ENCODE measurements around the gene CACNA1D. TPM values are rescaled to one million over a fixed set of nuclear protein-coding genes. Genes with fewer than 3 reads are reported as not detected.

CACNA1D gene
- total RNA-seq, 2 donors from 2014 or later, result 0.57 TPM; not detected in 1

DNA sequence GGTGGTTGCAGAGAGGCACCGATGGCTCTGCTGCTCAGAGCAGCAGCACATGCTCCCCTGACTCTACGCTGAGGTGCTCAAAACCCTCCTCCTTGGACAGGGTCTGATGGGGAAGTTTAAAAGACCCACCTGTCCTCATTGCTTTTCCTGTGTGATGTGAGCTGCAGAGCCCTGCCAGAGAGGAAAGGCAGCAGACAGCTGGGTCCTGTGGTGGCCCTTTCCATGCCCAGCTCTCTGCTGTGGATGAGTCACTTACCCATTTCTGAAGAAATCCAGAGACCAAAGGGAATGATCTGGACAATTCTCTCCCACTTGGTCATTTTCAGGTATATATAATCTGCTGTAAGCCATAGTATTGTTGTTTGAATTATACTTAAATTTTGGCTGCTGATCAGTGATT is 230.2 kb downstream of the CACNA1D start:
- Mint-ChIP-seq H3K4me1 (peaks cover 12% of the 10 kb centered on the region), H3K36me3 (ENCODE audit: low read depth) (peaks cover 3% of the 10 kb centered on the region), H3K27me3 (peaks cover 48% of the 10 kb centered on the region), H3K27ac (no peak overlapping the region), H3K4me3 (no peak overlapping the region)
- no peak for DNase-seq
- no peaks in the 10 kb centered on the region for H3K9me3 ChIP-seq (ENCODE audit: control insufficient read depth, low read length, poor library complexity, severe bottlenecking)
- no peak for ATAC-seq

DNA sequence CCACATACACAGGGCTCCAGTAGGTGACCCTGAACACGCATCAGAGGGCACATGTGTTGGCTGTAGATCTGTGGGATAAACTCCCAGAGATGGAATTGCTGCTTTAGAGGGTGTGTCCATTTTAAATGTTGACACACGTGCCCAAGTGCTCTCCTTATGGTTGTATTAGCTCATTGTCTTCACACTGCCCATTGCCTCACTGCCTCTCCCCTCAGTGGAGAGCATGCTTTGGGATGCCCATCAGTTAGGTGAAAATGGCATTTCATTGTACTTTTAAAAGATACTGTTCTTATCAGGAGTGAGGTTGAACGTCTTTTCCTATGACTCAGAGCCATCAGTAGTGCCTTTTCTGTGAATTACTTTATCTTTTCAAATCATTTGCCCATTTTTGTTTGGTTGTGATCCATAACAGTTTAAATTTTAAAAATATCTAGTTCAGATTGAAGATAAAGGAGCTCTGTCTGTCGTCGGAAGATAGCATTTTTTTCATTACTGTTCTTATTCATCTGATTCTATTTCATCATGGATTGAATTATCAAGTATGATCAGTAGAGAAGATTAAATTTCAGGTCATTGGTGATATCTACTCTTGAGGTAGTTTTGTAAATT is 231.1 kb downstream of the CACNA1D start:
- H3K36me3 Mint-ChIP-seq (ENCODE audit: low read depth), result peaks cover 3% of the 10 kb centered on the region
- peaks cover 8% of the 10 kb centered on the region for H3K4me1 Mint-ChIP-seq
- ATAC-seq (no peak), DNase-seq (no peak)
- H3K4me3 Mint-ChIP-seq, result no peak overlapping the region
- H3K27ac Mint-ChIP-seq, result no peak overlapping the region
- no peaks in the 10 kb centered on the region for H3K9me3 ChIP-seq (ENCODE audit: control insufficient read depth, low read length, poor library complexity, severe bottlenecking)
- peaks cover 44% of the 10 kb centered on the region for H3K27me3 Mint-ChIP-seq

DNA sequence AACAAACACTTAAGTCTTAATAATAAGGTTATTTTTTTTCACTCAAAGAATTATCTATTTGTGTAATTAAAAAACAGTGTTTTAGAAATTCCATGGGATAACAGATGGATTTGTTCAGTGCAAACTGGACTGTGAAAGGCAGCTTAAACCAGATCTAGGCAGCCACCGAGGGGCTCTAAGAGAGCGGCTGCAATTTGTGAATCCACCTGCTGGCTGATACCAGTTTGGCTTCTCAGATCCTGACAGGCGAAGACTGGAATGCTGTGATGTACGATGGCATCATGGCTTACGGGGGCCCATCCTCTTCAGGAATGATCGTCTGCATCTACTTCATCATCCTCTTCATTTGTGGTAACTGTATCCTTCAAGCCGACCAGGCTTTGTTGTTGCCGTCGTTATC is 232.2 kb downstream of the CACNA1D start:
- H3K9me3 ChIP-seq (ENCODE audit: control insufficient read depth, low read length, poor library complexity, severe bottlenecking), result no peaks in the 10 kb centered on the region
- Mint-ChIP-seq H3K27me3 (peaks cover 52% of the 10 kb centered on the region), H3K4me3 (no peak overlapping the region), H3K27ac (no peak overlapping the region), H3K36me3 (ENCODE audit: low read depth) (peaks cover 3% of the 10 kb centered on the region), H3K4me1 (peaks cover 8% of the 10 kb centered on the region)
- no peak for DNase-seq
- ATAC-seq, result no peak

DNA sequence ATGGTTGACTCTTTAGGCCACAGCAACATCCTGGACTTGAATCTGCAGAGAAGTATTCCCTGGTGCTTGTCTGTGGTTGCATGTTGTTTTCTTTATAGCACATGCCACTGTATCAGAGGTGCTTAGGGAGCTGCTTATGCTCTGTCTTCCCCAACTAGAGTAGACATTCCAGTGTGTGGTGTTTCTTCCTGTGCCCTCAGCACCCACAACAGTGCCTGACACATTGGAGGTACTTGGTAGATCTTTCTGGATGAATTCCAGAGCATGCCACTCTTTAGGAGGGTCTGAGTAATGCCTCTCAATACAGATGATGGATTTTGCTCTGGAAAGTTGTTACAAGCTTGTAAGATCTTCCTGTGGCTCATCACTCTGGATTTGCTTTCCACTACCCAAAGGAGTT is 234.2 kb downstream of the CACNA1D start:
- Mint-ChIP-seq H3K4me1 (peaks cover 12% of the 10 kb centered on the region), H3K27ac (no peak overlapping the region), H3K27me3 (peaks cover 54% of the 10 kb centered on the region), H3K4me3 (no peak overlapping the region), H3K36me3 (ENCODE audit: low read depth) (peaks cover 3% of the 10 kb centered on the region)
- no peak for ATAC-seq
- H3K9me3 ChIP-seq (ENCODE audit: control insufficient read depth, low read length, poor library complexity, severe bottlenecking), result no peaks in the 10 kb centered on the region
- no peak for DNase-seq

DNA sequence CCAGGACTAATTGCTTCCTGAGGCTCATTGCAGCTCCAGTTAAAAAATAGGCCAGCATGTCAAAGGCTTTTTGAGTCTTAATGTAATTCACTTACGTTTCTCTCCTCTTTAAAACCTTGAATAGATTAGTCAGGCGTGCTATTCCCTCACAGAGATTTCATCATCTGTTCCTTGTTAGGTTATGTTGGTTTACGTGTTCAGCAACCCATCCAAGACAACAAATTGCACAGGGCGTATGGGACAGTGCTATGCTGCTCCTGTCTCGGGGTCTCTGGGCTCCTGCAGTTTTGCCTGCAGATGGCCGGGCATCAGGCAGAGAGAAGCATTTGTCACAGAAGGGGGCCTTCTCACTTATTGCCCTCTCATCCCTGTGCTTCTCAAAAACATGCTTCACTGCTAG is 234.7 kb downstream of the CACNA1D start:
- no peak for ATAC-seq
- Mint-ChIP-seq H3K27me3 (peaks cover 50% of the 10 kb centered on the region), H3K4me3 (no peak overlapping the region), H3K36me3 (ENCODE audit: low read depth) (no peaks in the 10 kb centered on the region), H3K4me1 (peaks cover 12% of the 10 kb centered on the region), H3K27ac (peak overlapping the region; percentile 29)
- no peaks in the 10 kb centered on the region for H3K9me3 ChIP-seq (ENCODE audit: control insufficient read depth, low read length, poor library complexity, severe bottlenecking)
- no peak for DNase-seq

DNA sequence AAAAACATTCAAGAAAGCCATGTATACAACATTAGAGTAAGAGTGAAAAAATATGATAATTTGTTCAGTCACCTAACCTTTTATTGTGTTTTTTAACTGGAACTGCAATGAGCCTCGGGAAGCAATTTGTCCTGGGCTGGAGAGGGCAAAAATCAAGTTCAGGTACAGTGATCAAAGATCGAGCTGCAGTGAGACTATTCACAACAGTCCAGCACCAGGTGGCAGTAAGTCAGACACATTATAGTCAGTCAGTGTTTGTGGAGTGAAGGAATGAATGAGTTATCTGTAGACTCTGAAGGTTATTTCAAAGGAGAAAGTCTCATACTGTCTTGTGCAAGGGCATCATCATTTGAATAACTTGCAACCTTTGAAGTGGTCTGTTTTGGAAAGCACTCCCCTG is 235.2 kb downstream of the CACNA1D start:
- H3K27ac Mint-ChIP-seq, result peak overlapping the region; percentile 29
- H3K9me3 ChIP-seq (ENCODE audit: control insufficient read depth, low read length, poor library complexity, severe bottlenecking), result no peaks in the 10 kb centered on the region
- DNase-seq, result no peak
- H3K36me3 Mint-ChIP-seq (ENCODE audit: low read depth), result no peaks in the 10 kb centered on the region
- ATAC-seq, result no peak
- peaks cover 12% of the 10 kb centered on the region for H3K4me1 Mint-ChIP-seq
- peaks cover 46% of the 10 kb centered on the region for H3K27me3 Mint-ChIP-seq
- H3K4me3 Mint-ChIP-seq, result no peak overlapping the region

DNA sequence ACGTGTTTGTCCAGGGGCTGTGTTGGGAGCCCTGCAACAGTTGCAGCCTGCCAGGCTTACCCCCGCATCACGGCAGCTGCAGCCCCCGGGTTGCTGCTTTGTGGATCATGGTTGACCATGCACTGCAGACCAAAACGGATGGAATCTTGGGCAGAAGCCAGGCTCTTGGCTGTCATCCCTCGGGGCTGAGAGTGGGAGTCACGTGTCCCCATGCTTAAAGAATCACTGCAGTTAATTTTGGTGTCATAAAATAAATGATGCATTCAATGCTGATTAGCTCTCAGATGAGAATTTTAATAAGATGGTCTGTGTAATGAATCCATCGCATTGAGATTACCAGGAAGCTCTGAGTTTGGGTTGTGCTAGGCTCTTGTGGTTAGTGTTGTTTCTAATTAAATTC is 236.2 kb downstream of the CACNA1D start:
- H3K4me1 Mint-ChIP-seq, result peaks cover 9% of the 10 kb centered on the region
- no peak overlapping the region for H3K27ac Mint-ChIP-seq
- ATAC-seq (no peak), DNase-seq (no peak)
- H3K36me3 Mint-ChIP-seq (ENCODE audit: low read depth), result no peaks in the 10 kb centered on the region
- peaks cover 43% of the 10 kb centered on the region for H3K27me3 Mint-ChIP-seq
- no peaks in the 10 kb centered on the region for H3K9me3 ChIP-seq (ENCODE audit: control insufficient read depth, low read length, poor library complexity, severe bottlenecking)
- no peak overlapping the region for H3K4me3 Mint-ChIP-seq

DNA sequence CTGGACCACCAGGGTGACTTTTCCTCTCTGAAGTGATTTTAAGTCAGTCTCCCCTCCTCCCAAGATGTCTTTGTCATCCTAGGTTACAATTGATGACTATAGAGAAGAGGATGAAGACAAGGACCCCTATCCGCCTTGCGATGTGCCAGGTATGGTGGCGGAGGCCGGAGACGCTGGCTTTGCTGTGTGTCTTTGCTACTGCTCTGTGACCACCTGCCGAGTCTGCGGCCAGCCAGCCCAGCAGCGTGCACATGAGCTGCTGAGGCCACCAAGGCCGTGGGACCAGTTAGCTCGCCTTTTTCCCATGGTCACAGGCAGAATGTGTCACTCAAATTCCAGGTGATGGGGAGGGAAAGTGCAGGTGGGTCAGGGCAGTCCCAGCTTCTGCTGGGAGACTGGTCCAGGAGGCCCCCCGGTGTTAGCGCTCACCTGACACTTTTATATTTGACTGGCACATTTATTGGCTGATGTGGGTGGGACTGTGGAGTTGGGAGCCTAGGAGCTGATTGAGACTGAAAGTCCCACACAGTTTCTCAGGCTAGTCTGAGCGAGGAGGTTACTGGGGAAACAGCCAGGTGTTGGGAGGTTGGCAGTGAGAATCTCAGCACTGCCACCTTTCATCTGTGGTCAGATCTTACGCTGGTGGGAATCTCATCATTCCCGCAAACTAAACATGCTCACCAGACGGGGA is 237.7 kb downstream of the CACNA1D start:
- ATAC-seq, result no peak

DNA sequence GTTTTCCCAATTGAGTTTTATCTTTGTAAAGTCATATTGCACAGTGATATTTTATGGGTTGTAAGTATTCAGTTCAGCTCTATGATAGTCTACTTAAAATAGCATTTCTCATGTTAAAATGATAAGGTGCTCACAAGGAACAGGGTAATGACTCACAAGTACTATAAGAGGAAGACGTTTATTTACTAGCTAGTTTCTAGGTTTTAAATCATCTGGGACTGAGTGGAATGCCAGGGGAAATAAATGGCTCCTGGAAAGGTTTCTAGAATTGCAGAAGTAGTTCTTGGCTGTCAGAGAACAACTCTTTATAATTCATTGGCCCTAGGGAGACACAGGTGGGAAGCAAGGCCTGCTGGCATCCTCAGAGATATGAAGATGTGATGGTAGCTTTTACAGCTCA is 239.0 kb downstream of the CACNA1D start:
- Mint-ChIP-seq H3K36me3 (ENCODE audit: low read depth) (no peaks in the 10 kb centered on the region), H3K4me3 (no peak overlapping the region), H3K27me3 (peaks cover 27% of the 10 kb centered on the region), H3K27ac (no peak overlapping the region), H3K4me1 (peaks cover 7% of the 10 kb centered on the region)
- no peak for DNase-seq
- no peaks in the 10 kb centered on the region for H3K9me3 ChIP-seq (ENCODE audit: control insufficient read depth, low read length, poor library complexity, severe bottlenecking)
- ATAC-seq, result no peak

More for the DNA sequence above, 237.7 kb downstream of the CACNA1D start:
- Mint-ChIP-seq H3K4me3 (no peak overlapping the region), H3K4me1 (peaks cover 9% of the 10 kb centered on the region), H3K27ac (no peak overlapping the region), H3K27me3 (peaks cover 34% of the 10 kb centered on the region), H3K36me3 (ENCODE audit: low read depth) (no peaks in the 10 kb centered on the region)
- H3K9me3 ChIP-seq (ENCODE audit: control insufficient read depth, low read length, poor library complexity, severe bottlenecking), result no peaks in the 10 kb centered on the region
- no peak for DNase-seq

DNA sequence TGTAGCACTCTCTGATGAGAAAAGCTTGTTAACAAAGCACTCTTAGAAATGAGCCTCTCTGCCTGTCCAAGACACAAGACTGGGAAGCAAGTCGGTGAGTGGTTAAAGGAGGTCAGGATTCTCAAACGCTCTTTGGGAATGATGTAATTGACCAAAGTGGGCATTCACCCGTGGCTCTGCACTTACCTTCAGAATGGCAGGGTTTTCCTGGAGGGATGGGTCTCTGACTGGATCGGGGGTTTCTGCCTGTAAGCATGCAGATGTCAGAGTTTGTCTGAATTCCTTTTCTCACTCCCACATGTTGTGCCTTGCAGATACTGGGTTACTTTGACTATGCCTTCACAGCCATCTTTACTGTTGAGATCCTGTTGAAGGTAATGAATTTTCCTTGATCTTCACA is 245.6 kb downstream of the CACNA1D start:
- H3K4me3 Mint-ChIP-seq, result no peak overlapping the region
- no peaks in the 10 kb centered on the region for H3K9me3 ChIP-seq (ENCODE audit: control insufficient read depth, low read length, poor library complexity, severe bottlenecking)
- H3K27me3 Mint-ChIP-seq, result peaks cover 5% of the 10 kb centered on the region
- ATAC-seq (no peak), DNase-seq (no peak)
- no peak overlapping the region for H3K27ac Mint-ChIP-seq
- no peaks in the 10 kb centered on the region for H3K36me3 Mint-ChIP-seq (ENCODE audit: low read depth)
- H3K4me1 Mint-ChIP-seq, result peaks cover 14% of the 10 kb centered on the region

DNA sequence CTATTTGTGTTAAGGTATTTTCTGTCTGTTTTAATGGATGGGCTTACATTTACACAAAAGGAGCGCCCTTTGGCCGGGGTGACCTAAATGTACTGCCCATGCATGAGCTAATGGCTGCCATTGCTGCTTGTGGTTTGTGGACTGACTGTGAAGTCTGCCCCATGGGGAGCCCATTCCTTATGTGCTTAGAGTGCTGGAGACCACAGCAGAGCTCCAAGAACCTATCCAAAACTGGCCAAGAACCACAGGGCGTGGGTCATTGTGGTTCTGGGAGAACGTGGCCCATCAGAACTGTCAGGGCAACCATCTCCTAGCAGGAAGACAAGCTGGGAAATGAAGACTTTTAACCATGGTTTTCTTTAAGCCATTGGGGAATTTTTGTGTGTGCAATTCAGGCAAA is 246.5 kb downstream of the CACNA1D start:
- Mint-ChIP-seq H3K27ac (no peak overlapping the region), H3K4me3 (no peak overlapping the region), H3K27me3 (no peaks in the 10 kb centered on the region), H3K36me3 (ENCODE audit: low read depth) (no peaks in the 10 kb centered on the region), H3K4me1 (peaks cover 12% of the 10 kb centered on the region)
- no peaks in the 10 kb centered on the region for H3K9me3 ChIP-seq (ENCODE audit: control insufficient read depth, low read length, poor library complexity, severe bottlenecking)
- DNase-seq (no peak), ATAC-seq (no peak)

DNA sequence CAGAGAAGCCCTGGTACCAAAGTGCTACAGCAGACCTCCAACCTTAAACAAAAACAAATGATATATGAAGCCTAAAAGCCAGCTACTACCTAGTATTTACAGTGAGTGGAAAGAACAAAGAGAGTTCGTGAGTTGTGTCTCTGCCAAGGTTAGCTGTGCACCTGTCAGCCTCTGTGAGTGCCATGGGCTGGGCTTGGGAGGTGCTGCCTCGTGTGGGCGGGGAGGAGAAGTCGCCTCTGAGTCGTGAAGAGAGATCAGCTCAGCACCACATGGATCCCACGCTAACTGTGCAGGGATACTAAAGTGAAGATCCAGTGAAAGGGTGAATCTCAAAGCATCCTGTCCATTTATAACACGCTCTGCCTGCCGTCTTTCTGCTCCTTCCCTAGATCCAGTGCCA is 249.9 kb downstream of the CACNA1D start:
- Mint-ChIP-seq H3K4me1 (peaks cover 12% of the 10 kb centered on the region), H3K27ac (no peak overlapping the region), H3K4me3 (no peak overlapping the region), H3K27me3 (no peaks in the 10 kb centered on the region), H3K36me3 (ENCODE audit: low read depth) (no peaks in the 10 kb centered on the region)
- DNase-seq, result no peak
- no peaks in the 10 kb centered on the region for H3K9me3 ChIP-seq (ENCODE audit: control insufficient read depth, low read length, poor library complexity, severe bottlenecking)
- no peak for ATAC-seq

DNA sequence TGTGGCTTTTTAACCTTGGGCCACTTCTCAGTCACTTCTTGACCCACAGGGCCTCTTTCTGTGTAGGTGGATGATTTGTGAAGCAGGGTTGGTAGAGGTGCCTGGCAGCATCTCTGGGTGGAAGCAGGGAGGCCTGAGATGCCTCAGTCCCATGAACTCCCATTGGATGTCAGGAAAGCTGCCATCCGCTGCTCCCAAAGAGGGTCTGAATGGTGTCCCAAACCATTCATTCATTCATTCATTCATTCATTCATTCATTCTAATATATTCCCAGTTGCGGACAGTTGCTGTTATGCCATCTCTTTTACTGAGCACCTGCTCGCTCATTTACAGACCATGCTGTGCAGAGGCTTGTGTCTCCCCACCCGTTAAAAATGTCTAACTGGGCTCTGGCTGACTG is 253.1 kb downstream of the CACNA1D start:
- Mint-ChIP-seq H3K4me3 (no peak overlapping the region), H3K27me3 (no peaks in the 10 kb centered on the region), H3K36me3 (ENCODE audit: low read depth) (no peaks in the 10 kb centered on the region), H3K4me1 (peaks cover 6% of the 10 kb centered on the region), H3K27ac (no peak overlapping the region)
- ATAC-seq (no peak), DNase-seq (no peak)
- no peaks in the 10 kb centered on the region for H3K9me3 ChIP-seq (ENCODE audit: control insufficient read depth, low read length, poor library complexity, severe bottlenecking)
